Nephron progenitor cell (in vitro differentiated cells): ENCODE data around the gene IL21R.

ENCODE experiments used
- DNase-seq: peaks from one replicate; pipeline ENCODE4 v3.0.0; 2021
- H3K27ac Mint-ChIP-seq: 2 replicates; pipeline ENCODE4 v1.8.0; 2021; ENCODE audit warnings: mild to moderate bottlenecking, moderate library complexity, mixed read lengths
- H3K27me3 Mint-ChIP-seq: 2 replicates; pipeline ENCODE4 v1.8.0; 2021; ENCODE audit warnings: mild to moderate bottlenecking, low read depth, mixed read lengths; ENCODE audit not compliant: poor library complexity
- H3K36me3 Mint-ChIP-seq: 2 replicates; pipeline ENCODE4 v1.8.0; 2021; ENCODE audit warnings: low read depth, mixed read lengths
- H3K4me1 Mint-ChIP-seq: 2 replicates; pipeline ENCODE4 v1.8.0; 2021; ENCODE audit warnings: mixed read lengths
- H3K4me3 Mint-ChIP-seq: 2 replicates; pipeline ENCODE4 v1.8.0; 2021; ENCODE audit warnings: mild to moderate bottlenecking, moderate library complexity, mixed read lengths
- H3K9me3 Mint-ChIP-seq: 2 replicates; pipeline ENCODE4 v1.8.0; 2021; ENCODE audit warnings: mild to moderate bottlenecking, moderate library complexity, mixed read lengths
- CTCF ChIP-seq: fragments of 200-600 bp; sonication (generic); IDR thresholded peaks from 2 replicates; pipeline ENCODE4 v1.5.0; 2021; ENCODE audit warnings: antibody characterized with exemption

The IL21R gene

DNA sequence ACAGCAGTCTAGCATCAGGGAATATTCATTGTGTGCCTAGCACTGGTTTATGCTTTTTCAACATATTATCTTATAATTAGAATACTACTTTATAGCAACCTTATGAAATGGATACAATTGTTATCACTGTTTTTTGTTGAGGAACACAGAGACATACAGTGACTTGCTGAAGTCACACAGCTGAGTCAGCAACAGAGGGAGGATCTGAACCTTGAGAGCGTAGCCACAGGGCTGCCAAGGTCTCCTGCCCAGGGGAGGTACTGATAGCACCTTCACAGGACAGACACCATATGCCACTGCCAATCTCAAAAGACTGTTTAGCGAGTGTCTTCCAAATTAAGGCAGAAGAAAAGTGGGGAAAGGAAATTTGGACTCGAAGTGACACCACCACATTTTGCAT lies 84.8 kb downstream of the IL21R start:
- H3K4me3 Mint-ChIP-seq: no peak overlapping the region
- DNase-seq: no peak
- no peaks in the 10 kb centered on the region for H3K27me3 Mint-ChIP-seq
- H3K36me3 Mint-ChIP-seq: peaks cover 80% of the 10 kb centered on the region
- H3K9me3 Mint-ChIP-seq: no peaks in the 10 kb centered on the region
- no peaks in the 10 kb centered on the region for H3K4me1 Mint-ChIP-seq
- TF ChIP-seq CTCF: no peak
- H3K27ac Mint-ChIP-seq: no peak overlapping the region

DNA sequence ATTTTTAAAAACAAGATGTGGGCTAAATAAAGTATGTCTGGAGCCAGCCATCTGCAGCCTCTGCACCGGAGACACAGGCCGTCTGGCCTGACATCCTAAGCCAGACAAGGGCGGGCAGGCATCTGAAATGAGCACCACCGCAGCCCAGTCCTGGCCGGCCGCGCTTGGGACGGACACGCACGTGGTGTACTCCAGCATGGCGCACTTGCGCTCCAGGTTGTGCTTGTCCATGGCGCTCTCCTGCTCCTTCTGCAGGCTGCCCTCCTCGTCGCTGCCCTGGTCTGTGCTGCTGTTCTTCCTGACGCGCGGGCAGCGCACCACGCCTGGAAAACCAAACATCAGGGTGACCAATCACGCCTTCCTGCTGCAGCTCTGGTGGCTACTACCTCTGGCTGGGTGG lies 87.4 kb downstream of the IL21R start:
- Mint-ChIP-seq H3K4me1 (no peaks in the 10 kb centered on the region), H3K4me3 (no peak overlapping the region), H3K36me3 (peaks cover 84% of the 10 kb centered on the region), H3K9me3 (no peaks in the 10 kb centered on the region), H3K27me3 (no peaks in the 10 kb centered on the region), H3K27ac (peak overlapping the region; percentile 68)
- no peak for DNase-seq
- TF ChIP-seq CTCF: no peak

- Mint-ChIP-seq H3K9me3 (no peaks in the 10 kb centered on the region), H3K27ac (peak overlapping the region; percentile 68), H3K27me3 (no peaks in the 10 kb centered on the region), H3K4me3 (no peak overlapping the region), H3K4me1 (no peaks in the 10 kb centered on the region), H3K36me3 (peaks cover 84% of the 10 kb centered on the region)
- DNase-seq: no peak
- TF ChIP-seq CTCF: no peak
These were observed 87.9 kb downstream of the IL21R start for GRCh38 chr16:27489906-27490305.

- DNase-seq: no peak
- Mint-ChIP-seq H3K27ac (no peak overlapping the region), H3K4me3 (no peak overlapping the region), H3K36me3 (peaks cover 68% of the 10 kb centered on the region), H3K27me3 (no peaks in the 10 kb centered on the region), H3K9me3 (no peaks in the 10 kb centered on the region), H3K4me1 (no peaks in the 10 kb centered on the region)
- no peak for TF ChIP-seq CTCF
These were observed 90.1 kb downstream of the IL21R start for GRCh38 chr16:27491894-27492587.

- no peak for TF ChIP-seq CTCF
- Mint-ChIP-seq H3K36me3 (peaks cover 68% of the 10 kb centered on the region), H3K27me3 (no peaks in the 10 kb centered on the region), H3K4me3 (no peak overlapping the region), H3K4me1 (no peaks in the 10 kb centered on the region), H3K9me3 (no peaks in the 10 kb centered on the region), H3K27ac (no peak overlapping the region)
- DNase-seq: no peak
These were observed 90.6 kb downstream of the IL21R start for GRCh38 chr16:27492588-27492979.

GRCh38 chr16:27495191-27495590 lies 93.2 kb downstream of the IL21R start:
- Mint-ChIP-seq H3K4me3 (no peak overlapping the region), H3K27ac (no peak overlapping the region), H3K9me3 (no peaks in the 10 kb centered on the region), H3K27me3 (no peaks in the 10 kb centered on the region), H3K4me1 (peaks cover 4% of the 10 kb centered on the region), H3K36me3 (peaks cover 65% of the 10 kb centered on the region)
- no peak for TF ChIP-seq CTCF
- no peak for DNase-seq
